ENCODE results near the gene FGFR3.

GRCh38 chr4:1770245-1770644 lies 22.8 kb upstream of the FGFR3 start:
- no peak for TF ChIP-seq CTCF (IDR thresholded peaks at IDR 0.05; ENCODE audit: low read length)
- TF ChIP-seq EZH2 (optimal IDR thresholded peaks at IDR 0.05; ENCODE audit: low read depth, low read length): no peak
